ENCODE results near the gene EXT2. TPM values are rescaled to one million over a fixed set of nuclear protein-coding genes. Genes with fewer than 3 reads are reported as not detected.

The EXT2 gene
- polyA plus RNA-seq, result 10 to 100 TPM; 58.8 to 95.5 (median 59.5) TPM

DNA sequence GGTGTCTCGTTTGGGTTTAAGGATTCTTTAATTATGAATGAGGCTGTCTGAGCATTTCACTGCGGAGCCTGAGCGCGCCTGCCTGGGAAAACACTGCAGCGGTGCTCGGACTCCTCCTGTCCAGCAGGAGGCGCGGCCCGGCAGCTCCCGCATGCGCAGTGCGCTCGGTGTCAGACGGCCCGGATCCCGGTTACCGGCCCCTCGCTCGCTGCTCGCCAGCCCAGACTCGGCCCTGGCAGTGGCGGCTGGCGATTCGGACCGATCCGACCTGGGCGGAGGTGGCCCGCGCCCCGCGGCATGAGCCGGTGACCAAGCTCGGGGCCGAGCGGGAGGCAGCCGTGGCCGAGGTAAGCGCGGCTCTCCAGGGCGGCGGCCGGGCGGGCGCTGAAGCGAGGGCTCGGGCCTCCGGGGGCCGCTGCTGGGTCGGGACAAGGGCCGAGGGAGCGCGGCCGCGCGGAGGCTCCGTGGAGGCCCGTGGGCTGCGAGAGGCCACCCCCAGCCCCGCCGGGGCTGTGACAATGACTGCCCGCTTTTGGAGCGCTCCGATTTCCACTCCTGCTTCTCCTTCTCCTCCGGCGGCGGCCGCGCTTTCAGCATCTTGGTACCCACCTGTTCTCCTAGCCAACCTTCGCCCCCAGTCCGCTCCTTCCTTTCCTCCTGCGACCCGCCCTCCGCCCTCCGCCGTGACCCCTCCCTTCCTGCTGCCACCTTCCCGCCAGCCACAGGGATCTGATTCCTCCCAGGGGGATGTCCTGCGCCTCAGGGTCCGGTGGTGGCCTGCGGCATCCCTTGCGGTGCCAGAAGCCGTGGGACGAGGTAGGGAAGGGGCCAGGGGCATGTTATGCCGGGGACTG, at the start of gene EXT2:
Gene EXT2 (plus strand): TSS at position 173 of the 854 bp plus-strand sequence. CDS start 12,035 bp downstream, outside the sequence.
- Mint-ChIP-seq H3K9me3 (no peaks in the 10 kb centered on the region), H3K36me3 (no peaks in the 10 kb centered on the region), H3K4me1 (peaks cover 24 to 33% of the 10 kb centered on the region in 2 donors), H3K4me3 (peak within 1 kb of the TSS; percentile 80 to 90 (median 86)), H3K27me3 (ENCODE audit: low read depth in 3 of 3) (peaks cover 0 to 6% (median 3%) of the 10 kb centered on the region in 3 donors), H3K27ac (peak within 1 kb of the TSS; percentile 50 to 82 (median 56))
- DNase-seq, result peak; percentile 85 to 89 (median 88)

DNA sequence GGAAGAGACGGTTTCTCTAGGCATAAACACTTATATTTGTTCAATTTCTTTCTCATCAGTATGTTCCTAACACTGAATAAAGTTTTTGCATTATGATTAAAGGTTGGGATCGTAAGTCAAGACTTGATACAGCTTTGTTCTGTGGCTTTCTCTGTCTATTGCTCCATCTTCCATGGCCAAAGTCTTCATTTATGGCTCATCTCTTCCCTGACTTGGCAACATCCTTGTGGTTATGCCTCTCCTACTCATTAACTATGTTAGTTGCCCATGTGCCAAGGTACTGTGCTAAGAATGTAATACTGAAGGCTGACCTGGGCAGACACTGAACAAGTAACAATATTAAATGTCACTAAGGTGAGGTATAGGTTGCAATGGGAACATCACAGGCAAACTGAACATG, 49.3 kb upstream of the EXT2 start:
- Mint-ChIP-seq H3K27ac (no peak overlapping the region), H3K4me3 (no peak overlapping the region), H3K36me3 (no peaks in the 10 kb centered on the region), H3K9me3 (peaks cover 0 to 5% (median 0%) of the 10 kb centered on the region in 6 donors), H3K27me3 (ENCODE audit: low read depth in 3 of 3) (no peaks in the 10 kb centered on the region), H3K4me1 (no peaks in the 10 kb centered on the region)
- no peak for DNase-seq

DNA sequence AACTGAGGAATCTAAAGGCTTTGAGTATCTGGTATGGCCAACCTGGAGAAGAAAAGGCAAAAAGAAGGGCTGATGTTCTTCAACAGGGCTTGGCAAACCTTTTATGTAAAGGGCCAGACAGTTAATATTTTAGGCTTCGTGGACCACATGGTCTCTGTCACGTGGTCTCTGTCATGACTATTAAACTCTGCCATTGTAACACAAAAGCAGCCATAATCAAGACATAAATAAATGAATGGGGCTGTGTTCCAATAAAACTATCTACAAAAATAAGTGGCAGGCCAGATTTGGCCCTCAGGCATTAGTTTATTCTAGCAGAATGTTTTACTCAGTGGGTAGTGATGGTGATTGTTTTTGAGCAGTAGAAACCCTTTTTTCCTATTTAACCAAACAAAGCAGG, 48.2 kb upstream of the EXT2 start:
- Mint-ChIP-seq H3K27me3 (ENCODE audit: low read depth in 3 of 3) (no peaks in the 10 kb centered on the region), H3K9me3 (peaks cover 0 to 2% (median 0%) of the 10 kb centered on the region in 6 donors), H3K4me1 (no peaks in the 10 kb centered on the region), H3K36me3 (no peaks in the 10 kb centered on the region), H3K27ac (no peak overlapping the region), H3K4me3 (no peak overlapping the region)
- no peak for DNase-seq

DNA sequence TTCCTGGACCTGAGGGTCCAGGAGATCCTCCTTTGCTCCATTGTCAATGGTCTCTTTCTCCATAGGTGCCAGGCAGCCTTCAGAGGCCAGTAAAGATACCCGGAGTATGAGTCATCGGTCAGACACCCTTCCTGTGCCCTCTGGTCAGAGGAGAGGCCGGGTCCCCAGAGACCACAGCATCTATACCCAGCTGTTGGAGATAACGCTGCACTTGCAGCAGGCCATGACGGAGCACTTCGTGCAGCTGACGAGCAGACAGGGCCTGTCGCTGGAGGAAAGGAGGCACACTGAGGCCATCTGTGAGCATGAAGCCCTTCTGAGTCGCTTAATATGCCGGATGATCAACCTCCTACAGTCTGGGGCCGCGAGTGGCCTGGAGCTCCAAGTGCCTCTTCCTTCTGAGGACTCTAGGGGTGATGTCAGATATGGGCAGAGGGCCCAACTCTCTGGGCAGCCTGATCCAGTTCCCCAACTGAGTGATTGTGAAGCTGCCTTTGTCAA, 47.5 kb upstream of the EXT2 start, which contains the start of gene ACCSL:
Gene ACCSL (plus strand): TSS at position 51 of the 501 bp plus-strand sequence. CDS start 56 bp downstream, at position 107.
- DNase-seq, result no peak
- no peaks in the 10 kb centered on the region for H3K36me3 Mint-ChIP-seq
- H3K27ac Mint-ChIP-seq, result no peak within 1 kb of the TSS
- no peaks in the 10 kb centered on the region for H3K27me3 Mint-ChIP-seq (ENCODE audit: low read depth in 3 of 3)
- no peaks in the 10 kb centered on the region for H3K4me1 Mint-ChIP-seq
- no peak within 1 kb of the TSS for H3K4me3 Mint-ChIP-seq
- H3K9me3 Mint-ChIP-seq, result peaks cover 0 to 2% (median 0%) of the 10 kb centered on the region in 6 donors

DNA sequence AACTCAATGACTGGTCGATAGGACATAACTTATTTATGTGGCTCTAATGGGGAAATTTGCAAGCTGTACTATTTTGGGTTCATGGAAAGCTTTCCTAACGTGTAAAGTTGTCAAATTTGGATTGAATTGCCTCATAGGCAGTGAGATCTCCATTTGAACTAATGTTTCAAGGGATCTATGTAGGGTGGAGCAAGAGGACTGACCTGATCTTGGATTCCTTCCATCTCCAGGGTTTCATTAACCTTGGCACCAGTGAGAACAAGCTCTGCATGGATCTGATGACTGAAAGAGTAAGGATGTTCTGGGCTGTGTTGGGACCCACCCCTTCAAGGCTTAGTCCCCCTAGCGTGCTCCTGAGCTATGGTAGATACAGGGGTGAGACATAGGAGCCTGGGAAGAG, 45.6 kb upstream of the EXT2 start:
- Mint-ChIP-seq H3K4me3 (no peak overlapping the region), H3K36me3 (no peaks in the 10 kb centered on the region), H3K4me1 (no peaks in the 10 kb centered on the region), H3K9me3 (peaks cover 0 to 2% (median 0%) of the 10 kb centered on the region in 6 donors), H3K27ac (no peak overlapping the region), H3K27me3 (ENCODE audit: low read depth in 3 of 3) (no peaks in the 10 kb centered on the region)
- DNase-seq, result no peak

DNA sequence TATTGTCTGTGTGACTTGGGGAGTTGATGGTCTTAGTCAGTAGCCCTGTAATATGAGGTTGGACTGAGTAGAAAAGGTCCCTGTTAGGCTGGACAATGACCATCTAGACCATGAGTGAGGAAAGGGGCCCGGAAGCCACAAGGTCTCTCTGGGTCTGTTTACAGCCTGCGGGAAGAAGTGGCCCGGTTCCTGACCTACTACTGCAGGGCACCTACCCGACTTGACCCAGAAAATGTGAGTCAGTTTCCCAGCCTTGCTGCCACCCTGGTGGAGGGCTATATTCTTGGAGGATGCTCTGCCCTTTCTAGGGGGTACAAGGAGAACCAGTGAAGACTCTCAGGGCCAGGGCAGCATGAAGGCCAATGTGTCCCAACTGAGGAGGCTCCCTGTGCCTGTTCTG, 44.3 kb upstream of the EXT2 start:
- Mint-ChIP-seq H3K4me1 (no peaks in the 10 kb centered on the region), H3K27ac (no peak overlapping the region), H3K36me3 (no peaks in the 10 kb centered on the region), H3K9me3 (peaks cover 0 to 2% (median 0%) of the 10 kb centered on the region in 6 donors), H3K4me3 (no peak overlapping the region), H3K27me3 (ENCODE audit: low read depth in 3 of 3) (no peaks in the 10 kb centered on the region)
- no peak for DNase-seq

DNA sequence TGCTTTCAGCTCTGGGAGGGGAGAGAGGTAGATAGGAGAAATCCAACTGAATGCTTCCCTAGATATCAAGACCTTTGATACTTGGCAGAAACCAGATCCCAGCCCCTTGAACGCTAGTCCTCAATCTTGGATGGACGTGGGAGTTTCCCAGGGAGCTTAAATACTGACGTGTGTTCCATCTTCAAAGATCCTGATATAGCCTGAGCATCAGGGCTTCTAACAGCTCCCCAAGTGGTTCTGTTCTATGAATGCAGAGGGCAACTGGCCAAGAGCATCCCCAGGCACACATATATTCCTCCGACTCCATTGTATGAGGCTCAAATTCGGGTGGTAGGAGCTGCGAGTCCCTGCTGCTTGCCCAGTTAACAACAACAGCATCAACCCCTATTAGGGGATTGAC, 38.1 kb upstream of the EXT2 start:
- no peak overlapping the region for H3K27ac Mint-ChIP-seq
- H3K27me3 Mint-ChIP-seq (ENCODE audit: low read depth in 3 of 3), result no peaks in the 10 kb centered on the region
- no peak overlapping the region for H3K4me3 Mint-ChIP-seq
- no peaks in the 10 kb centered on the region for H3K36me3 Mint-ChIP-seq
- no peak for DNase-seq
- peaks cover 0 to 2% (median 0%) of the 10 kb centered on the region in 6 donors for H3K9me3 Mint-ChIP-seq
- H3K4me1 Mint-ChIP-seq, result no peaks in the 10 kb centered on the region

DNA sequence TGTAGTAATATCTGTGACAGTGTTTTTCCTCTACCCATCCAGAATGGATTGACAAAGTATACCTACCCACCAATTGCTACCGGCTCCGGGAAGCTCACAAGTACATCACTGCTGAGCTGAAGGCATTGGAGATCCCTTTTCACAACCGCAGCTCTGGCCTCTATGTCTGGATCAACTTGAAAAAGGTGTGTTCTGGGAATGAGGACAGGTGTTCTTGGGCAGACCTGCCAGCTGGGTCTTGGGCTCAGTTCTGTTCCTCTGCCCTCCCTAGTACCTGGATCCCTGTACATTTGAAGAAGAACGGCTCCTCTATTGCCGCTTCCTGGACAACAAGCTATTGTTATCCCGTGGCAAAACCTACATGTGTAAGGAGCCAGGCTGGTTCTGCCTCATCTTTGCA, 37.2 kb upstream of the EXT2 start:
- Mint-ChIP-seq H3K27me3 (ENCODE audit: low read depth in 3 of 3) (no peaks in the 10 kb centered on the region), H3K36me3 (no peaks in the 10 kb centered on the region), H3K4me1 (no peaks in the 10 kb centered on the region), H3K9me3 (peaks cover 0 to 2% (median 0%) of the 10 kb centered on the region in 6 donors), H3K27ac (no peak overlapping the region), H3K4me3 (no peak overlapping the region)
- DNase-seq, result no peak

DNA sequence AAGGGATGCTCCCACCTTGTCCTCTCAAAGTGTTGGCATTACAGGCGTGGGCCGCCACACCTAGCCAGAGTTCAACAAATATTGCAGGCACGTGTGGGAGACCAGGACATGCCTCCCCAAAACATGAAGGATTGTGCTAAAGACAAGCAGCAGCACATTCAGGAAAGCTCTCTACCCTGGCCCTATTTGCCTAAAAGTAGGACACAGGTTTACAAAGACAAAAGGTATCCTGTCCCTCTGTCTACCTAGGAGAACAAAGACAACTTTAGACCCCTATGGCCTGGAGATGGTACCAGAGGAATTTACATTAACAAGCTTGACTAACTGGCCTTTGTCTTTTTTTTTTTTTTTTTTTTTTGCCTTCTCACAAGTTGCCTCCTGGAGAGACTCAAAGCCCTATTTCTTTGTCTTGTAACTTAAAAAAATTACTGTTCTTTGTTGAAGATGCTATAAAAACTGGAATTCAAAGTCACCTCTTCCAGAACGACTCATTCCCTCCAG, 30.3 kb upstream of the EXT2 start:
- H3K27me3 Mint-ChIP-seq (ENCODE audit: low read depth in 3 of 3), result peaks cover 0 to 4% (median 2%) of the 10 kb centered on the region in 3 donors
- H3K36me3 Mint-ChIP-seq, result peaks cover 0 to 7% (median 0%) of the 10 kb centered on the region in 3 donors
- DNase-seq, result no peak
- H3K27ac Mint-ChIP-seq, result peak overlapping the region; percentile 82 to 97 (median 90)
- peaks cover 21 to 28% of the 10 kb centered on the region in 2 donors for H3K4me1 Mint-ChIP-seq
- H3K4me3 Mint-ChIP-seq, result peak overlapping the region; percentile 93 to 97 (median 95)
- no peaks in the 10 kb centered on the region for H3K9me3 Mint-ChIP-seq

DNA sequence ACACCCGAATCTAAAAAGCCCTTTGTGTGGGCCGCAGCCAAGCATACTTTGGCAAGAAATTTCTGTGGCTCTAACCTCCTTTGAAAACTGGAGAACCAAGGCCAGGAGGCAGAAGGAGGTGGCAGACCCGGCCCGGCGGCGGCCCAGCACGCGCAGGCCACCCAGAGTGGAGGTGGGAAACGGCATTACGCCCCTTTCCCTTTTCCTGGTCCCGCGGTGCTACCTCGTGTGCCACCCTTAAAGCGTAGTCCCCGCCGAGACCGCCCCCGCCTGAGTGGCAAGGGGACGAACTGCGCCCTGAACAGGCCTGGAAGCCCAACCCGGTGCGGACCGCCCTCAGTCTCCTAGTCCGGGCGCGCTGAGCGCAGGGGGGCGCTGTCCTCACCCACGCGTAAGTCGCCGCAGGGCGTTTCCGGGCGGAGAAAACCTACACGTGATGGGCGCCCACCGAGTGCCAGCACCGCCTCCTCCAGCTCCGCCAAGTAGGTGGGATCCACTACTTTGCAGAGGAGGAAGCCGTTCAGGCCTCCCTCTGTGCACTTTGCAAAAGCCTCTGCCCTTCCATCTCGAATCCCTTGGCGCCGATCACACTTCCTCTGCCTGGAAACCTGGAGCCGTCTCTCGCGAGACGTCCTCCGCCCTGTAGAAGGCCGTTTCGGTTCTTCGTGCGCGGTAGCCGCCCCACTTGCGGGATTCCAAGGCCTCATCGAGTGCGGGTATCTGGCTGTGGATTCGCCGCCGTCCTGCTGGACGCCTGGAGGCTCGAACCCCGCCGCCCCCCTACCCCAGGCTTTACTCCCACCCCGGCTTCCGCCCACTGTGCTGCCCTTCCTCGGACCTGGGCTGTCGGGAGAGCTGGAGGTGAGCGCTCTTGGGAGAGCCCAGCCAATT, 29.4 kb upstream of the EXT2 start, which contains the start of gene ACCS:
Gene ACCS (plus strand): TSS at position 430 of the 891 bp plus-strand sequence. CDS start 1,358 bp downstream, outside the sequence.
- H3K27me3 Mint-ChIP-seq (ENCODE audit: low read depth in 3 of 3), result peaks cover 0 to 4% (median 2%) of the 10 kb centered on the region in 3 donors
- peaks cover 0 to 14% (median 0%) of the 10 kb centered on the region in 3 donors for H3K36me3 Mint-ChIP-seq
- H3K27ac Mint-ChIP-seq, result peak within 1 kb of the TSS; percentile 82 to 97 (median 90)
- peak; percentile 91 to 93 (median 92) for DNase-seq
- H3K4me3 Mint-ChIP-seq, result peak within 1 kb of the TSS; percentile 93 to 97 (median 95)
- peaks cover 21 to 28% of the 10 kb centered on the region in 2 donors for H3K4me1 Mint-ChIP-seq
- no peaks in the 10 kb centered on the region for H3K9me3 Mint-ChIP-seq

DNA sequence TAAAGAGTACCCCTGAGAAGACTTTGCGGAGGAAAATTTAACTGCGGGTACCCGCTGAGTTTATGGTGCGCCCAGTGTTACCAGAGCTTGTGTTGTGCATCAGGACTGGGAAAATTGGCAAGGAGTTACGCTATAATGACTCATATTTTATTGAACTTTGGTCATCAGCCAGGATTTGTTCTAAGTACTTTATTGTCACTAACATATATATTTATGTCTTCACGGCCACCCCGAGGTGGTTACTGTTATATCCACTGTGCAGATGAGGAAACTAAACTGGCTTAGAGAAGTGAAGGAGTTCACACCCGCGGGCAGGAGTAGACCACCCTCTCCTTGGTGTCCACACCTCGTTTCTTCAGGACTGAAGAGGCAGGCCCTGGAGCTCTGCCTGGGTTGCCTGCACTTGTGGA, 28.7 kb upstream of the EXT2 start:
- H3K27me3 Mint-ChIP-seq (ENCODE audit: low read depth in 3 of 3), result peaks cover 0 to 4% (median 2%) of the 10 kb centered on the region in 3 donors
- peaks cover 21 to 28% of the 10 kb centered on the region in 2 donors for H3K4me1 Mint-ChIP-seq
- H3K4me3 Mint-ChIP-seq, result peak overlapping the region; percentile 93 to 97 (median 95)
- H3K27ac Mint-ChIP-seq, result peak overlapping the region; percentile 82 to 97 (median 90)
- H3K36me3 Mint-ChIP-seq, result peaks cover 0 to 14% (median 5%) of the 10 kb centered on the region in 3 donors
- DNase-seq, result peak in 1 of 3 donors; percentile 2
- no peaks in the 10 kb centered on the region for H3K9me3 Mint-ChIP-seq

DNA sequence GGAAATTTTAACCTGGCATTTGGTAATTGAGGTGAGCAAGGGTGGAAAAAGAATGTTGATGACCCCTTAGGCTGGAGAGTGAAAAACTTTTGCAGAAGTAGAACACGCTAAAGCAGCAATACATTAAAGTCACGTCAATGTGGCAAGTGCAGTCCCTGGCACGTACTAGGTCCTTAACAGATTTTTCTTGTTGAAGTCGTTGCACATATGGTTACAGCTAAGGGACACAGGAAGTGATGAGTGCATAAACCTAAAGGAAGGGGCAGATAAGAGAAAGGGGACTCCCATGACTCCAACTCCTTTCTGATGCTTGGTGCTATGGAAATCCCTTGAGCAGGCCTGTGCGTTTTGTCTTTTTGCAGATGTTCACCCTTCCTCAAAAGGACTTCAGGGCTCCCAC, 28.2 kb upstream of the EXT2 start:
- H3K36me3 Mint-ChIP-seq, result peaks cover 0 to 14% (median 5%) of the 10 kb centered on the region in 3 donors
- peaks cover 21 to 28% of the 10 kb centered on the region in 2 donors for H3K4me1 Mint-ChIP-seq
- H3K27me3 Mint-ChIP-seq (ENCODE audit: low read depth in 3 of 3), result peaks cover 0 to 4% (median 2%) of the 10 kb centered on the region in 3 donors
- no peaks in the 10 kb centered on the region for H3K9me3 Mint-ChIP-seq
- peak overlapping the region in 4 of 6 donors; percentile 43 to 97 (median 86) for H3K27ac Mint-ChIP-seq
- H3K4me3 Mint-ChIP-seq, result peak overlapping the region; percentile 93 to 97 (median 95)
- no peak for DNase-seq

DNA sequence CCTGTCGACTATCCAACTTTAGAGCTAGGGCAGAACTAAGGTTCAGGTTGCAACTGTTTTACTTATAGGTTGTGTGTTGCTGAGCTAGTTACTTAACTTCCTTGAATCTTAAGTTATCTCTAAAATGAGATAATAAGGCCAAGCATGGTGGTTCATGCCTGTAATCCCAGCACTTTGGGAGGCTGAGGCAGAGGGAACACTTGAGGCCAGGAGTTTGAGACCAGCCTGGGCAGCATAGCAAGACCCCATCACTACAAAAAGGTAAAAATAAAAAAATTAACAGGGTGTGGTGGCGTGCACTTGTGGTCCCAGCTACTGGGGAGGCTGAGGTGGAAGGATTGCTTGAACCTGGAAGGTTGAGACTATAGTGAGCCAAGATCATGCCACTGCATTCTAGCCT, 27.3 kb upstream of the EXT2 start:
- Mint-ChIP-seq H3K4me1 (peaks cover 21 to 28% of the 10 kb centered on the region in 2 donors), H3K9me3 (no peaks in the 10 kb centered on the region), H3K27me3 (ENCODE audit: low read depth in 3 of 3) (peaks cover 0 to 4% (median 2%) of the 10 kb centered on the region in 3 donors), H3K4me3 (peak overlapping the region in 1 of 5 donors; percentile 14), H3K36me3 (peaks cover 0 to 14% (median 5%) of the 10 kb centered on the region in 3 donors), H3K27ac (peak overlapping the region in 2 of 6 donors; percentile 43 to 60)
- no peak for DNase-seq

Measured in immature natural killer cell (primary cell).